Osteoblast (primary cell): Measurements from ENCODE around the gene EIF1. TPM values are rescaled to one million over a fixed set of nuclear protein-coding genes. Genes with fewer than 3 reads are reported as not detected.

Source experiments
- DNase-seq: peaks from one replicate; pipeline ENCODE4 v3.0.0; 2011; ENCODE audit warnings: low spot score, mixed read lengths; ENCODE audit not compliant: insufficient read length; ENCODE audit errors: missing footprints
- H2AFZ ChIP-seq: 2 replicates; pipeline ENCODE4 v1.6.0; 2011; ENCODE audit warnings: mild to moderate bottlenecking, low read length
- H3K27ac ChIP-seq: 2 replicates; pipeline ENCODE4 v1.5.1; 2011; ENCODE audit warnings: mild to moderate bottlenecking, low read depth, low read length, moderate library complexity
- H3K27me3 ChIP-seq: 2 replicates; pipeline ENCODE4 v1.6.0; 2012; ENCODE audit warnings: mild to moderate bottlenecking, control low read depth, inconsistent platforms, low read length, moderate library complexity; ENCODE audit not compliant: insufficient read depth
- H3K36me3 ChIP-seq: 2 replicates; pipeline ENCODE4 v1.5.1; 2011; ENCODE audit warnings: mild to moderate bottlenecking, low read length, control low read depth, moderate library complexity; ENCODE audit not compliant: insufficient read depth
- H3K4me1 ChIP-seq: 2 replicates; pipeline ENCODE4 v1.5.1; 2011; ENCODE audit warnings: mild to moderate bottlenecking, low read length, control low read depth, moderate library complexity; ENCODE audit not compliant: insufficient read depth
- H3K4me2 ChIP-seq: 2 replicates; pipeline ENCODE4 v1.6.0; 2011; ENCODE audit warnings: mild to moderate bottlenecking, low read length; ENCODE audit not compliant: insufficient read depth
- H3K4me3 ChIP-seq: fragments of 200-600 bp; sonication (generic); 3 replicates; pipeline ENCODE4 v1.5.1; 2012; ENCODE audit warnings: mild to moderate bottlenecking, low read length, inconsistent platforms; ENCODE audit not compliant: insufficient read depth
- H3K79me2 ChIP-seq: 2 replicates; pipeline ENCODE4 v1.6.0; 2012; ENCODE audit warnings: mild to moderate bottlenecking, low read length, control low read depth, inconsistent platforms; ENCODE audit not compliant: insufficient read depth
- H3K9me3 ChIP-seq: 2 replicates; pipeline ENCODE4 v1.5.1; 2011; ENCODE audit warnings: low read depth, low read length, control low read depth
- H4K20me1 ChIP-seq: 2 replicates; pipeline ENCODE4 v1.6.0; 2012; ENCODE audit warnings: mild to moderate bottlenecking, low read length, control low read depth; ENCODE audit not compliant: insufficient read depth
- CTCF ChIP-seq: IDR thresholded peaks from 2 replicates; pipeline ENCODE4 v1.5.1; 2011; ENCODE audit warnings: mild to moderate bottlenecking, low read depth, low read length, moderate library complexity; ENCODE audit errors: extremely low read depth
- total RNA-seq: library from RNA; depleted of rRNA; stranded (reverse); fragments of >200 nt; gene quantifications from 2 replicates; pipeline ENCODE4 v1.2.3, GENCODE V29; 2012

The EIF1 gene
- total RNA-seq, 1 donor, result 94.5 TPM

- no peak overlapping the region for H3K4me3 ChIP-seq
- no peak overlapping the region for H2AFZ ChIP-seq
- no peaks in the 10 kb centered on the region for H4K20me1 ChIP-seq
- peak; percentile 54 for DNase-seq
- no peaks in the 10 kb centered on the region for H3K36me3 ChIP-seq
- H3K9me3 ChIP-seq, result no peaks in the 10 kb centered on the region
- H3K27ac ChIP-seq, result no peak overlapping the region
- peaks cover 10% of the 10 kb centered on the region for H3K4me1 ChIP-seq
- H3K4me2 ChIP-seq, result no peak overlapping the region
- H3K79me2 ChIP-seq, result no peaks in the 10 kb centered on the region
- peaks cover 64% of the 10 kb centered on the region for H3K27me3 ChIP-seq
- TF ChIP-seq CTCF, result no peak
Measured at GRCh38 chr17:41735744-41736143, 47.1 kb downstream of the EIF1 start.

GRCh38 chr17:41736983-41737679 is 48.4 kb downstream of the EIF1 start:
- Histone ChIP-seq H3K36me3 (no peaks in the 10 kb centered on the region), H3K79me2 (no peaks in the 10 kb centered on the region), H3K27me3 (peaks cover 52% of the 10 kb centered on the region), H2AFZ (no peak overlapping the region), H3K4me1 (peaks cover 10% of the 10 kb centered on the region), H3K27ac (no peak overlapping the region), H3K4me3 (no peak overlapping the region), H4K20me1 (no peaks in the 10 kb centered on the region), H3K9me3 (no peaks in the 10 kb centered on the region), H3K4me2 (no peak overlapping the region)
- DNase-seq, result no peak
- TF ChIP-seq CTCF, result no peak

- H3K27me3 ChIP-seq, result peaks cover 47% of the 10 kb centered on the region
- H3K4me1 ChIP-seq, result peaks cover 10% of the 10 kb centered on the region
- no peak for DNase-seq
- H3K4me3 ChIP-seq, result no peak overlapping the region
- H4K20me1 ChIP-seq, result no peaks in the 10 kb centered on the region
- no peak overlapping the region for H3K27ac ChIP-seq
- H3K4me2 ChIP-seq, result no peak overlapping the region
- H3K79me2 ChIP-seq, result no peaks in the 10 kb centered on the region
- TF ChIP-seq CTCF, result no peak
- H2AFZ ChIP-seq, result no peak overlapping the region
- H3K36me3 ChIP-seq, result no peaks in the 10 kb centered on the region
- no peaks in the 10 kb centered on the region for H3K9me3 ChIP-seq
Measured at GRCh38 chr17:41737680-41738023, 49.0 kb downstream of the EIF1 start.

- H3K27ac ChIP-seq, result no peak overlapping the region
- DNase-seq, result peak; percentile 99
Measured at GRCh38 chr17:41738077-41738800, 49.6 kb downstream of the EIF1 start.

More at GRCh38 chr17:41738077-41738800, 49.6 kb downstream of the EIF1 start:
- H2AFZ ChIP-seq, result peak overlapping the region; percentile 85
- no peaks in the 10 kb centered on the region for H4K20me1 ChIP-seq
- H3K4me1 ChIP-seq, result peaks cover 10% of the 10 kb centered on the region
- peak; percentile 97 for TF ChIP-seq CTCF
- H3K27me3 ChIP-seq, result peaks cover 43% of the 10 kb centered on the region
- H3K4me3 ChIP-seq, result no peak overlapping the region
- H3K4me2 ChIP-seq, result no peak overlapping the region
- H3K36me3 ChIP-seq, result no peaks in the 10 kb centered on the region
- no peaks in the 10 kb centered on the region for H3K9me3 ChIP-seq
- no peaks in the 10 kb centered on the region for H3K79me2 ChIP-seq
